AG09319 (cell line): ENCODE measurements around the gene CDRT15.

Experiments
- DNase-seq: peaks from one replicate; pipeline ENCODE4 v3.0.0-alpha.2; 2010; ENCODE audit warnings: low read depth; ENCODE audit errors: extremely low read depth
- CTCF ChIP-seq: IDR thresholded peaks from 2 replicates; pipeline ENCODE4 v1.5.1; 2011; ENCODE audit warnings: low read depth, mild to moderate bottlenecking, inconsistent platforms, low read length, moderate library complexity

CDRT15 gene

GRCh38 chr17:14201021-14201987 is 35.4 kb downstream of the CDRT15 start:
- TF ChIP-seq CTCF = no peak
- DNase-seq = peak; percentile 44

GRCh38 chr17:14200354-14200753 is 36.3 kb downstream of the CDRT15 start:
- DNase-seq = no peak
- TF ChIP-seq CTCF = no peak

- no peak for DNase-seq
- TF ChIP-seq CTCF = no peak
These were observed 37.1 kb downstream of the CDRT15 start for GRCh38 chr17:14199601-14200000.

- TF ChIP-seq CTCF = no peak
- DNase-seq = no peak
These were observed 38.1 kb downstream of the CDRT15 start for GRCh38 chr17:14198575-14198974.

GRCh38 chr17:14198013-14198412 is 38.6 kb downstream of the CDRT15 start:
- TF ChIP-seq CTCF = no peak
- no peak for DNase-seq

- TF ChIP-seq CTCF = no peak
- no peak for DNase-seq
These were observed 39.1 kb downstream of the CDRT15 start for GRCh38 chr17:14197586-14197985.

GRCh38 chr17:14197057-14197456 is 39.6 kb downstream of the CDRT15 start:
- DNase-seq = no peak
- no peak for TF ChIP-seq CTCF
